NCI-H526 treated with DMSO at 0.1 percent for 48 hours (cell line): ENCODE data around the gene ETV6.
A peak's percentile ranks its signal among the peaks of the same experiment; 100 is the strongest.

ENCODE experiments used
- DNase-seq: peaks from one replicate; lab custom pipeline; 2025; lab: John Stamatoyannopoulos, UW

The ETV6 gene

DNA sequence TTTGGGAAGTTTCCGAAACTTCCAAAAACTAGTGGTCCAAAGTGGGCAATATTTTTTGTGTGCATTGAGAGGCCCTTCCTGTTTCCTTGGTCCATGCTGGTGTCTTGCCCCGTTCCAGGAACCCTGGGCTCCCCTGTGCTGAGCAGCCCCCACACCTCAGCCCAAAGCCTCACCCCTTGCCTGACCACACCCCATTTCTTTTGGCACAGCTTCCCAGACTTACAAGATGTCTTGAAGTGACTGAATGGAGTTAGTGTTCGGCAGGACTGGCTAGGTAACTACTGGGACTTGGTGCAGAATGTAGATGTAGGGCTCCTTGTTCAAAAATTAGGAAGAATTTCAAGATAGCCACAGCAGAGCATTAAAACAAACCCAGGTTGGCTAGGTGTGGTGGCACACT lies 68.6 kb downstream of the ETV6 start:
- DNase-seq, result no peak

DNA sequence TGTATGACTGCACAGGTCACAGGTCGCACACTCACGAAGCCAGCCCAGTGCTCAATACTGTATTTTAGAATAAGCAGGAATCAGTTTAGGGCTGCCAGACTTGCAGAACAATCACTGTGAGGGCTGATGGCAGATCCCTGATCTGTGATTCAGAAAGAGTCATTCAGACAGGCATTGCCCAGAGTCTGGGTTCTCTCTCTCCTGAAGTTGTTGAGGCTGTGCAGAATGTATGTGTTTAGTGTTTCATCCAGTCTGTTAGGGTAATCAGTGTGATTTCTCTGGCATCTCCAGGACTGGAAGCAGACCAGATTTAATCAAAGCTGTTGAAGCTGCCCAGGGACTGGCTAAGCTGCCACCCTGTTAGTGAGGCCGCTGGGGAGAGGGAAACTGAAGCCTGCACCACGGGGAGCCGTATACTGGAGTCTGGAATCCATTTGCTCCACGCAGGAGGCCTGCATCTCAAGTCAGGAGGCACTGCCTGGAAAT lies 69.3 kb downstream of the ETV6 start:
- no peak for DNase-seq

DNA sequence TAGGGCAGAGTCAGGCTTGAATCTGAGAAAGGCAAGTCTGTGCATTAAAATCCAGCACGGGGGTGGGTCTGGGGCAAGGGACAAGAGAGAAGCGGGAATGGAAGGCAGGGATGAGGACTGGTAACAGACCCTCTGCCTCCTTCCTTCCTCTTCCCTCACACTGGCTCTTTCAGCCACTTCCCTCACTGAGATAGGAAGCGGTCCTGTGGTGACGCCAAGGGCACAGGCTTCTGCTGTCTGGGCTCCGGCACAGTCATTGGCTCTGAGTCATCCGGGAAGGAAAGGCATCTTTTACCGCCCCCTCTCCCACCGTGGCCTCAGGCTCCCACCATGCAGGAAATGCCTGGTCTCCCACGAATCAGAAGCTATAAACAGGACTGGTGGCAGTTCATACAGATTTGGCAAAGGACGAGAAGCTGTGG lies 70.2 kb downstream of the ETV6 start:
- no peak for DNase-seq

DNA sequence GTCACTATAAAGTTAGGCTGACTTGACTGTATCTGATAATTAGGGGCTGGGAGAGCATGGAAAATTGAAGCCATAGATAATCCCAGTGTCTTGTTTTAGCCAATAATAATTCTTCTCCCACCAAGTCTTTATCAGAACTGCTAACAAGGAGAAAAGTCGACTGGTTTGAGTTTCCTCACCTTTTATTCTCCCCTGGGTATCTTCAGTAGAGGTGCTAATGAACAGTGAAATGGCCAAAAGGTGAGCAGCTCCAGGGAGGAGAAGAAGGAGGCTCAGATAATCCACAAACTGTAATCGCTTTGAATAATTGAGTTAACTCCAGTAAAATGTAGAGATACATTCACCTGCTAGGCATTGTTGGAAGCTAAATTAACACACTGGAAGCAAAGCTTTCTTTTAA lies 72.6 kb downstream of the ETV6 start:
- no peak for DNase-seq

DNA sequence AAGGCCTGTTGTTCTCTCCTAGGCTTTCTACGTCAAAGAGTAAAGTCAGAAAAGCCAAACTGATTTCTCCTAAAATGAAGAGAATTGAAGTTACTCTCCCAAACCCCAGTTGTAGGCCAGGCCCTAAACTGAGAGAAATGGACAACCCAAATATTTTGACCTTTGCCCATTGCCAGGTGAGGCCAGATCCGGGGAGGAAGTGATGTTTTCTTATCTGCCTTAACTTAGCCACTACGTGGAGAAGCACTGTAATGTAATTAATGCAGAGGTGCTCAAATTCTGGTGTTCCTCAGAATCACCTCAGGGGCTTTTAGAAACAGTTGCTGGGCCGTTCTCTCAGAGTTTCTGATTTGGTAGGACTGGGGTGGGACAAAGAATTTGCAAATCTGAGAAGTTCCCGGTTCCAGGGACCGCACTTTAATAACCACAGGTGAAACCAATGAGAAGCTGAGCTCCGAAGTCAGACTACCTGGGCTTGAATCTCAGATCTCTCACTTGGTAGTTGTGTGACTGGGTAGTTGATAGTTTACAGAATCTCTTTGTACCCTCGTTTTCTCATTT lies 73.2 kb downstream of the ETV6 start:
- no peak for DNase-seq

DNA sequence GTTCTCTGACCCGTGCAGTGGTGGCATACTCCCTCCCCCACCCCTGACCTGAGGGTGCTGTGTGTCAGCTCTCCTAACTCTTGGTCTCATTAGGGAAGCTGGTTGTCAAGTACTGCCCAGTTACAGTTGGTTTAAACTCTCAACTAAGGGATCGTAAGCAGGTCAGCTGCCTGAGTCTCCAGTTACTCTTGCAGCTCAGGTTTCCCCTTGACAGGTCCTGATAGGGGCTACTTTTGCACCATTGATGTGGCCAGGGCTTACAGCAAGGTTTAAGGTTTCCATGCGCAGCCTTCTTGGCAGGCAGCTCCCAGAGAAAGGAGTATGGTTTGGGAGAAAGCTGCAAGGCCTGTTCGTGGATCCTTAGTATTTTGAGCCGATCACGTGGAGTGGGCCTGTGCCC lies 74.5 kb downstream of the ETV6 start:
- DNase-seq, result no peak

DNA sequence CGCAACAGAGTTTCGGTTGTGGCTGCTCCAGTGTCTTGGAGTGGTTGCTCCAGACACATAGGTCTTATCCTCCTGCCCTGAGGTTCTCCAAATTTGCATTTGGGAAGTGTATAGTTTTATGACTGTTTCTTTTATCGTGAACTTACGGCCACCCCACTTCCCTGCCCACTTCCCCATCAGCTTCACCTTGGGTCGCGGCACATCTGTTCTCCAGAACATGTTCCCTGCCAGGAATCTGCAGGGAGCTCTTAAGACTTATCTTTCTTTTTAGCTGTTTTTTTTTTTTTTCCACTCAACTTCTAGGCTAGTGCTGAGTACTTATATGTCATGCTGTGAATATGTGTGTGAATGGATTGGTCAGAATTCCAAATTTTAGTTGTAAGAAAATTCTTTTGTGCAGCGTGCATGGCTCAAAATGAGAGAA lies 75.4 kb downstream of the ETV6 start:
- no peak for DNase-seq

DNA sequence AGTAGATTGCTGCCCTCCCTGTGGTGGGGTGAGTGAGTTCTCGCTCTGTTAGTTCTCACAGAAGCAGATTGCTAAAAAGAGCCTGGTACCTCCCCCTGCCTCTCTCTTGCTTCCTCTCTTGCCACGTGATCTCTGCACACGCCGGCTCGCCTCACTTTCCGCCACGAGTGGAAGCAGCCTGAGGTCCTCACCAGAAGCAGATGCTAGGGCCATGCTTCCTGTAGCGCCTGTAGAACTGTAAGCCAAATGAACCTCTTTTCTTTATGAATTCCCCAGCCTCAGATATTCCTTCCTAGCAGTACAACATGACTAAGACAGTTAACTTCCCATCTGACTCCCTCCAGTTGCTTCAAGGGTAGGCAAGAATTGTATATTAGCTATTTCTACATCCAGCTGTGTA lies 76.2 kb downstream of the ETV6 start:
- no peak for DNase-seq

DNA sequence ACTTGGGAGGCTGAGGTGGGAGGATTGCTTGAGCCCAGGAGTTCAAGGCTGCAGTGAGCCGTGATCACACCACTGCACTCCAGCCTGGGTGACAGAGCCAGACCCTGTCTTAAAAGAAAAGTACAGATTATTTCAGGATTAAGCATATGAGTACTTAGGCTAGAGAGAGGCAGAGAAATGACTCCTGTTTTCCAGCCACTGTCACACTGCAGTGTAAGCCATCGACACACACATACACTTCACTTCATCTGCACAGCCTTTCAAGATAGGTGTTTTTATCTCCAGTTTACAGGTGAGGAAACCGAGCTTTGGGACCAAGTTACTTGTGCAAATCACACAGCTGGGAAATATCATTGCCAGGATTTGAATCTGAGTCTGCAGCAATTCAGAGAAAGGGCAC lies 77.2 kb downstream of the ETV6 start:
- no peak for DNase-seq

DNA sequence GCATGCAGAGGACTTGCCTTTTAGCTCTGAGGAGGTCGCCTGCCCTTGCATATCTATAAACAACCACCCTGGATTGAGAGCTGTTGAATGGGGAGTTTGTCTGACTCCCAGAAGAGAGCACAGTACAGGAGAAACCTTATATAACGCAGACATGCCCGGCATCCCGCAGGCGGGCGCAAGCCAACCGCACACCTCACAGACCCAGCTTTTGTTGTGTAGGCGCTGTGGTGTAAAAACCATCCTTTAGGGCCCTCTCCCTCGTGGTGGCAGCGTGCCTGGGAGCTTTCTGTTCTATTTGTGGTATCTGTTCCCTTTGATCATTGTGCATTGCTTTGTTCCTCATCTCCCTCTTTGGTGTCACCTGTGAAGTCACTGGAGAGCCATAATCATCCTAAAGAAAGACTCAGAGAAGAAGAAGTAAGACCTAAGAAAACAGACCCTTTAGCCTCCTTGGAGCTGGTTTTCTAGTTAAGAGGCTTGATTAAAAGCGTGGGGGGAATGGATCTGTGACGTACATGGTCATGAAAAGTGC lies 77.7 kb downstream of the ETV6 start:
- no peak for DNase-seq

DNA sequence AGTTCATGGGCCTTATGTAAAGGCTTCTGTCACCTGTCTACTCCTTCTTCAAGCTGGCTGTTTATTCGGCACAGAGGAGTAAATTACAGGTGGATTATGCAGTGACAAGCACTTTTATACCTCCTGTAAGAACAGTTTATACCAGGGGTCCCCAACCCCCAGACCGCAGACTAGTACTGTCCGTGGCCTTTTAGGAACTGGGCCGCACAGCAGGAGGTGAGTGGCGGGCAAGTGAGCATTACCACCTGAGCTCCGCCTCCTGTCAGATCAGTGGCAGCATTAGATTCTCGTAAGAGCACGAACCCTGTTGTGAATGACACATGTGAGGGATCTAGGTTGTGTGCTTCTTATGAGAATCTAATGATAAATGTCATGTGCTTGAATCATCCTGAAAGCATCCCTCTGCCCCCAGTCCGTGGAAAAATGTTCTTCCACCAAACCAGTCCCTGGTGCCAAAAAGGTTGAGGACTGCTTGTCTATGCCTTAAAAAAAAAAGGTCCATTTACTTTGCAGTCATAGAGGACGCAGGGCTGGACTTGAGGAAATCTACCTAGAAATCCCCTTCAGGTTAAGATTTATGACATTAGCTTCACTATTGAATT lies 78.8 kb downstream of the ETV6 start:
- DNase-seq, result no peak

DNA sequence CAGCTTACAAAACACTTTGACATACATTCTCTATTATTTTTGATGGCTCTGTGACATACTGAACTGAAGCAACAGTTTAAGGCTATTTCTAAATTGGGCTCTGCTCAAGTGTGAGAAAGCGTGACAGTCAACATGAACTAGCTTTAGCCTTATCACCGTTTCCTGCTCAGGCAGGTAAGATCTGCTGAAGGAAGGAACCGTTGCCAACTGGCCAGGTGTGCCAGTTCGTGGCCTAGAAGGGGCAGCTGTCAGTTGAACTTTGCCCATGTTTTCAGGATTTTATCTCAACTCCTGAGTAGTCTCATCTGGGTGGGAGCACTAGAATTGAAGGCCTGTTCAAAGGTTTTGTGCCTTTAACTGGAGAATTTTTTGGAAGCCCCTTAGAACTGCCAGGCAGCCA lies 79.5 kb downstream of the ETV6 start:
- peak; percentile 71 for DNase-seq

DNA sequence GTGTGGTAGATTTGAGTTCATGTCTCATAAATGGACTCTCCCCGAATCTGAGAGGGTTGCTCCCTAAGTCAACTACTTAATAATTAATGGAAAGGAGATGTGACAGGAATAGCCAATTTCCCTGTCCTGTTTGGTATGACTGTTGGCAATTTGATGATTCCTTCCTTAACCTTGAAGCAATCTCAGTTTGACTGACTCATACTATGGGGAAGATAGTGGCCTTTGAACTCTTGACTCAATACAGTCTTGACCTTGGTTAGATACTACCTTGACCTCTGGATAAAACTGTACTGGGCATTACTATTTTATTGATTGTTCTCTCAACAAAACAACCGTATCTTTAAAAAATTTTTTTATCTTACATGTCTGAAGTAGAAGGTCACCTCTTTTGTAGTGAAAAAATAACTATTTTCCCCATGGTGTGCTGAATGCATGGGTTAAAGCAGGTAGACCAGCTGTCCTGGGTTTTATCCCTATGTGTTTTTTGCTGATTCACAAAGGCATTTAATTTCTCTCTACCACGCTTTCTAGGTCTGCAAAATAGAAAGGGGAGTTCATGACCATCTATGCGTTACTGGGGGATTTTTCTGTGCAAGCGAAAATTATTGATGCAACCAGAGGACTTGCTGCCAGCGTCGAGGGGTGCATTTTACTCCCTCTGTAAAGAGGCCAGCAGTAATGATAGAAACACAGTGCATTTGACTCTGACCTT lies 80.1 kb downstream of the ETV6 start:
- DNase-seq, result no peak

DNA sequence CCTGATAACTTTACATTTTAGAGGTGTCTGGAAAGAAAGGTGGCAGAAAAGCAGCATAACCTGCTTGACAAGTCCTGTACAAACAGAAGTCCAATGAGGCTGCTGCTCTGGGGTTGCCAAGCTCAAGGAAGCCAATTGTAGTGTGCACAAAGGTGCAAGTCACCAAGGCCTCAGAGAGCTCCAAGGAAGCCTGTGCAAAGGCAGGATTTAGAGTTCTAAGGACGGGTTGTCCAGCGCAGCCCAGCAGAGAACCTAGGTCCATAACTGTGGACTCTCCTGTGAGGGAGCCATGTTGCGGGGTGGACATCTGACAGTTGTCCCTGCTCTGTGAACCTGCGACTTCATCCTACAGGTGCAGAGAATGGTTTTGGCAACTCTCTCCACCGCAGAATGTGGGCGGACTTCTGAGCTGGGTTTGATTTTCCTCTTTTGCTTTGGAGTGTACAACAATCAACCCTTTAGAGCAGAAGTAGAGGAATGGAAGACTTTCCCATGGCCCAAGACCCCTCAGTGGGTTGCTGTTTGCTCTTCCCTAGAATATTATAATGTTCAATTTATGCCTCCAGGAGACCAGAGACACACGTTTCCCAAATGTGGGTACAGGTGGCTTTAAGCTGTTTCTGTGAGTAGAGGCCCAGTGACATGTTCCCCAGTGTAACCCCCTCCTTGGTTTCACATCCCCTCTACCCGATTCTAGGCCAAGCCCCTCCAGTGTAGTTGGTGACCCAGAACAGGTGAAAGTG lies 81.0 kb downstream of the ETV6 start:
- peak; percentile 95 for DNase-seq

DNA sequence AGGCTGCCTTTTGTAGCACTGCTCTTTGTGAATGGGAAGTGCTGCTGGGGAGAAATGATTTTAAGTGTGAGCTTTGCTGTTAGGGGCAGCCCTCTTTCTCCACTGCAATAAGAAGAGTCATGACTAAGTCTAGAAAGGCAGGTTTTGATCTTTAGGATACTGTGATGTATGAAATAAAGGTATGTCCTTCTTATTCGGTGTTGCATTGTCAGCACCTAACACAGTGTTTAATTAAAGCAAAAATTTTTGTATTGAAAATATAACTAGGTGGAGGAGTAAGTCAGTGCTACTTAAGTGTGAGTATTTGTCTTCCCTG lies 81.5 kb downstream of the ETV6 start:
- no peak for DNase-seq

DNA sequence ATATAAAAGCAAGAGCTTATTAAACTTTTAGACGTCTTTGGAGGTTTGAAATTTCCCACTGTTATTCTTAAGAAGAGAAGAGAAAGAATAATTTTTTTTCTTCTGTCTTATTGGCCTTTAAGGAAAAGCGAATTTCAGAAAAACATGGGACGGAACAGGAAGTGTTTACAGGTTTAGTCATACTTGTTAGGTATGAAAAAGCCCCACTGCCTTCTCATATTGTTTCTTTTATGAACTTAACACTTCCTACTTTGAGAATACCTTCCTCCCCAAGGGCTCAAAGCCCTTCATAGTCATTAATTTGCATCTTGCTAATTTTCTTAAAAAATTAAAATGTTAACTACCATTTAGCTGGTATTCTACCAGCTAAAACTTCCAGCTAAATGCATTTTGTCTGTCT lies 82.0 kb downstream of the ETV6 start:
- peak; percentile 27 for DNase-seq

DNA sequence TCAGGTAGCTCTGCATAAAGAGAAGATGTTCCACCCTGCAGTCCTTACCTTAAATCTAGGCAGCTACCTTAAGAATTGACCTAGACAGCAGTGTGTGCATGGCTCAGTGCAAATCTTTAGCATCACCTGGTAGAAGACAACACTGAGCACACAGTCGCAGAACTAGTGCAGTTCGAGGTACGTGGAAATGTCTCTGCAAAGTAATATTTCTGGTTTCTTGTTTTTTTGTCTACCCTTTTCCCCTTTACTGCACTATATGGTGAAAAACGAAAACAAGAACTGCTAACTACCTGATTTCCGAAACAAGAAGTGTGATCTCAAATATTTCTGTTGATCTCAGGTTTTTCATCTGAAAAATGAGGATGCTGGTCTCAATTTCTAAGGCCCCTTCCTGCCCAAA lies 82.5 kb downstream of the ETV6 start:
- no peak for DNase-seq

DNA sequence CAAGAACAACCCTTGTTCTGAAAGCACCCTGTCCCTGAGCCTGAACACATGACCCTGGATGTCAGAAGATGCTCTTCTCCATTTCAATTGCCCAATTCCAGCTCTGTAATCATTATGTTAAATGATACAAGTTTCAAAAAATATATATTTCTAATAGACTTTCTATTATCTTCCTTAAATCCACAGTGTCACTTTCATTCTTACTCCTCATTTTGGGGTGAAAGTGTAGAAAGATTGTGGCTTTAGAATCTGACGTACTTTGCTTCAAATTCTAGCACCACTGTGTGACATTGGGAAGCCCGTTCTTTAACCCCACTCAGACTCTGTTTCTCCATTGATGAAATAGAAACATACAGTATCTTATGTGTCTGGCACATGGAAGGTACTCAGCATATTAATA lies 83.2 kb downstream of the ETV6 start:
- no peak for DNase-seq

DNA sequence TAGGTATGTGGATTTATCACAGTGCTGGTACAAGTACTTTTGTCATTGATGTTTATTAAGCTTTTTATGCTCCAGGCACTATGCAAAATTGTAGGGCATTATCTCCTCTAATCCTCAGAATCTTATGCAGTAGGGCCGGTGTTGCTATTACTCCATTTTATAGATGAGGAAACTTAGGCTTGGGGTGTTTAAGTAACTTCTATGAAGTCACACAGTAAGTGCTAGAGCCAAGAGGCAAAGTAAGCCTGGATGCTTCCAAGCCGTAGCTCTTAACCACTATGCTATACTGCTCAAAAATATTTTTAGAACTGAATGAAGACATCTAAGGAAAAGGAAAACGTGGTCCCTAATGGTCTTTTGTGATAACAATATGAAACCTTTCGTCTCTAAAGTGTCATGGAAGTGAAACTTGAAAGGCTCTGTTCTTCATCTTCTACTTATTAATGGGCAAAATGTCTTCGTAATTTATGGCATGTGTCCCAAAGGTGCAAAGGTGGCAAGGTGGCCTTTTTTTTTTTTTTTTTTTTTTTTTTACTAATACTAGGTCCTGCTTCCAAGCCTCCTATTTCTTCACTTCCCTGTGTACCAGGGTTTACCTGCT lies 85.2 kb downstream of the ETV6 start:
- DNase-seq, result no peak

DNA sequence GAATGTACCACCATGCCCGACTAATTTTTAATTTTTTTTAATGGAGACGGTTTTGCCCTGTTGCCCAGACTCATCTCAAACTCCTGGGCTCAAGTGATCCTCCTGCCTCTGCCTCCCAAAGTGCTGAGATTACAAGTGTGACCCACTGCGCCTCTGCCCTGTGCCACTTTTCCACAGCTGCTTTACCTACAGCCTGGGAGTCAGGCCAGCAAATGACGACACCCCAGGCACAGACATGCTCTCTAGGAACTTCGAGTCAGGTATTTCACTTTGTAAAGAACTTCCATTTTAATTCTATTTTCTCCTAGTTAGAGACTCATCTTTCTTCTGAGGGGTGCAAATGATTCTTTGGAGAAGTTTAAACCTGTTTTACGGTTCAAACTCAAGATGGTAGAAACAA lies 89.0 kb downstream of the ETV6 start:
- DNase-seq, result no peak

DNA sequence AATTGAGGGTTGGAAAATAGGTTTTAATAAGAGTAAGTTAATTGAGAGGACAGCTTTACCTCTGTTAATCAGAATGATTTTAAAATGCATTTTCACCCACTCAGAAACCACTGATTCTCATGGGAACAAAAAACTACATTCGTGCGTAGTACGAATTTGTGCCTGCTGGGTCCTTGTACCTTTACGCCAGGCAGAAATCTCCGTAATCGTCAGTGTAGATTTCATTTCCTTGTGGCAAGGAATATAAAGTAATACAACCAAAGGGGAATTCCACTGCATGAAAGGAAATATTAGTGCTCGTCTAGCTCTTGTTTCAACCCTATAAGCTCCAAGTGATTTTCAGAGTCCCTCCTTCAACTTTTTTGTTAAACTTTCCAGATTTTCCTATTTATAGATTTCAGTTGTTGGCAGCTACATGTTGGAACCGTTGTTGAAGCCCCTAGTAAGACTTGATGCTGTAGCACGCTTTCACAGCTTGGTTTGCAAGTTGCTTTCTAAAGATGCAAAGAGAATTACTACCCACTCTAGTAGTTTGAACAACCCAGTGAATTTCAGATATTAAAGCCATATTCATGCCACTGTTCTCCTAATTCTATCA lies 90.6 kb downstream of the ETV6 start:
- DNase-seq, result no peak
